ENCODE data around the gene PPM1H.
A peak's percentile ranks its signal among the peaks of the same experiment; 100 is the strongest.

PPM1H gene

GRCh38 chr12:62843716-62844115 lies 91.2 kb downstream of the PPM1H start:
- Histone ChIP-seq H3K4me3 (ENCODE audit: low read length) (peak overlapping the region; percentile 34), H3K27me3 (ENCODE audit: insufficient read depth, low read length) (no peaks in the 10 kb centered on the region), H3K27ac (ENCODE audit: low read length) (no peak overlapping the region), H3K36me3 (ENCODE audit: insufficient read depth, low read depth, low read length) (no peaks in the 10 kb centered on the region), H3K4me1 (ENCODE audit: insufficient read depth, low read length) (peaks cover 26% of the 10 kb centered on the region), H3K9me3 (ENCODE audit: insufficient read depth, low read depth, low read length) (no peaks in the 10 kb centered on the region), H3K9ac (ENCODE audit: low read depth, low read length) (peak overlapping the region; percentile 17; the same call in 1 of the 2 replicates)

- Histone ChIP-seq H3K36me3 (ENCODE audit: insufficient read depth, low read depth, low read length) (no peaks in the 10 kb centered on the region), H3K9me3 (ENCODE audit: insufficient read depth, low read depth, low read length) (no peaks in the 10 kb centered on the region), H3K27me3 (ENCODE audit: insufficient read depth, low read length) (no peaks in the 10 kb centered on the region), H3K4me1 (ENCODE audit: insufficient read depth, low read length) (peaks cover 23% of the 10 kb centered on the region), H3K27ac (ENCODE audit: low read length) (no peak overlapping the region), H3K4me3 (ENCODE audit: low read length) (no peak overlapping the region), H3K9ac (ENCODE audit: low read depth, low read length) (no peak overlapping the region)
Observed at GRCh38 chr12:62841846-62842245, 93.1 kb downstream of the PPM1H start.

GRCh38 chr12:62840806-62841205 lies 94.1 kb downstream of the PPM1H start:
- H3K27ac ChIP-seq (ENCODE audit: low read length) = no peak overlapping the region
- no peaks in the 10 kb centered on the region for H3K9me3 ChIP-seq (ENCODE audit: insufficient read depth, low read depth, low read length)
- H3K27me3 ChIP-seq (ENCODE audit: insufficient read depth, low read length) = no peaks in the 10 kb centered on the region
- H3K4me1 ChIP-seq (ENCODE audit: insufficient read depth, low read length) = peaks cover 23% of the 10 kb centered on the region
- H3K36me3 ChIP-seq (ENCODE audit: insufficient read depth, low read depth, low read length) = no peaks in the 10 kb centered on the region
- H3K4me3 ChIP-seq (ENCODE audit: low read length) = no peak overlapping the region
- no peak overlapping the region for H3K9ac ChIP-seq (ENCODE audit: low read depth, low read length)

- no peak overlapping the region for H3K9ac ChIP-seq (ENCODE audit: low read depth, low read length)
- H3K4me1 ChIP-seq (ENCODE audit: insufficient read depth, low read length) = peaks cover 20% of the 10 kb centered on the region
- H3K9me3 ChIP-seq (ENCODE audit: insufficient read depth, low read depth, low read length) = no peaks in the 10 kb centered on the region
- H3K27ac ChIP-seq (ENCODE audit: low read length) = no peak overlapping the region
- H3K27me3 ChIP-seq (ENCODE audit: insufficient read depth, low read length) = no peaks in the 10 kb centered on the region
- H3K36me3 ChIP-seq (ENCODE audit: insufficient read depth, low read depth, low read length) = no peaks in the 10 kb centered on the region
- H3K4me3 ChIP-seq (ENCODE audit: low read length) = no peak overlapping the region
Observed at GRCh38 chr12:62839869-62840660, 94.9 kb downstream of the PPM1H start.

- H3K9ac ChIP-seq (ENCODE audit: low read depth, low read length) = no peak overlapping the region
- H3K27me3 ChIP-seq (ENCODE audit: insufficient read depth, low read length) = no peaks in the 10 kb centered on the region
- no peak overlapping the region for H3K27ac ChIP-seq (ENCODE audit: low read length)
- no peaks in the 10 kb centered on the region; the same call in 1 of the 2 replicates for H3K36me3 ChIP-seq (ENCODE audit: insufficient read depth, low read depth, low read length)
- H3K4me1 ChIP-seq (ENCODE audit: insufficient read depth, low read length) = peaks cover 2% of the 10 kb centered on the region; the same call in 1 of the 2 replicates
- H3K4me3 ChIP-seq (ENCODE audit: low read length) = no peak overlapping the region
- no peaks in the 10 kb centered on the region for H3K9me3 ChIP-seq (ENCODE audit: insufficient read depth, low read depth, low read length)
Observed at GRCh38 chr12:62834971-62835547, 99.9 kb downstream of the PPM1H start.

GRCh38 chr12:62834406-62834805 lies 100.5 kb downstream of the PPM1H start:
- H3K9me3 ChIP-seq (ENCODE audit: insufficient read depth, low read depth, low read length) = no peaks in the 10 kb centered on the region
- no peaks in the 10 kb centered on the region for H3K27me3 ChIP-seq (ENCODE audit: insufficient read depth, low read length)
- no peak overlapping the region for H3K9ac ChIP-seq (ENCODE audit: low read depth, low read length)
- H3K36me3 ChIP-seq (ENCODE audit: insufficient read depth, low read depth, low read length) = peaks cover 4% of the 10 kb centered on the region; the same call in 1 of the 2 replicates
- H3K4me3 ChIP-seq (ENCODE audit: low read length) = no peak overlapping the region
- no peak overlapping the region for H3K27ac ChIP-seq (ENCODE audit: low read length)
- H3K4me1 ChIP-seq (ENCODE audit: insufficient read depth, low read length) = peaks cover 2% of the 10 kb centered on the region; the same call in 1 of the 2 replicates

GRCh38 chr12:62833634-62834033 lies 101.3 kb downstream of the PPM1H start:
- Histone ChIP-seq H3K9ac (ENCODE audit: low read depth, low read length) (no peak overlapping the region), H3K27ac (ENCODE audit: low read length) (no peak overlapping the region), H3K4me1 (ENCODE audit: insufficient read depth, low read length) (peaks cover 2% of the 10 kb centered on the region; the same call in 1 of the 2 replicates)

GRCh38 chr12:62832558-62832957 lies 102.4 kb downstream of the PPM1H start:
- peaks cover 7% of the 10 kb centered on the region; the same call in 1 of the 2 replicates for H3K36me3 ChIP-seq (ENCODE audit: insufficient read depth, low read depth, low read length)
- H3K4me1 ChIP-seq (ENCODE audit: insufficient read depth, low read length) = peaks cover 2% of the 10 kb centered on the region; the same call in 1 of the 2 replicates
- H3K4me3 ChIP-seq (ENCODE audit: low read length) = no peak overlapping the region
- no peaks in the 10 kb centered on the region for H3K27me3 ChIP-seq (ENCODE audit: insufficient read depth, low read length)
- no peak overlapping the region for H3K27ac ChIP-seq (ENCODE audit: low read length)
- H3K9ac ChIP-seq (ENCODE audit: low read depth, low read length) = no peak overlapping the region
- no peaks in the 10 kb centered on the region for H3K9me3 ChIP-seq (ENCODE audit: insufficient read depth, low read depth, low read length)

More at GRCh38 chr12:62833634-62834033, 101.3 kb downstream of the PPM1H start:
- Histone ChIP-seq H3K4me3 (ENCODE audit: low read length) (no peak overlapping the region), H3K36me3 (ENCODE audit: insufficient read depth, low read depth, low read length) (peaks cover 7% of the 10 kb centered on the region; the same call in 1 of the 2 replicates), H3K27me3 (ENCODE audit: insufficient read depth, low read length) (no peaks in the 10 kb centered on the region), H3K9me3 (ENCODE audit: insufficient read depth, low read depth, low read length) (no peaks in the 10 kb centered on the region)

GRCh38 chr12:62832027-62832426 lies 102.9 kb downstream of the PPM1H start:
- peaks cover 7% of the 10 kb centered on the region; the same call in 1 of the 2 replicates for H3K36me3 ChIP-seq (ENCODE audit: insufficient read depth, low read depth, low read length)
- H3K4me3 ChIP-seq (ENCODE audit: low read length) = no peak overlapping the region
- no peaks in the 10 kb centered on the region for H3K9me3 ChIP-seq (ENCODE audit: insufficient read depth, low read depth, low read length)
- H3K4me1 ChIP-seq (ENCODE audit: insufficient read depth, low read length) = peaks cover 2% of the 10 kb centered on the region; the same call in 1 of the 2 replicates
- no peak overlapping the region for H3K27ac ChIP-seq (ENCODE audit: low read length)
- no peak overlapping the region for H3K9ac ChIP-seq (ENCODE audit: low read depth, low read length)
- no peaks in the 10 kb centered on the region for H3K27me3 ChIP-seq (ENCODE audit: insufficient read depth, low read length)

- Histone ChIP-seq H3K36me3 (ENCODE audit: insufficient read depth, low read depth, low read length) (peaks cover 7% of the 10 kb centered on the region; the same call in 1 of the 2 replicates), H3K27ac (ENCODE audit: low read length) (no peak overlapping the region), H3K4me1 (ENCODE audit: insufficient read depth, low read length) (no peaks in the 10 kb centered on the region), H3K27me3 (ENCODE audit: insufficient read depth, low read length) (no peaks in the 10 kb centered on the region), H3K9me3 (ENCODE audit: insufficient read depth, low read depth, low read length) (no peaks in the 10 kb centered on the region), H3K9ac (ENCODE audit: low read depth, low read length) (no peak overlapping the region), H3K4me3 (ENCODE audit: low read length) (no peak overlapping the region)
Observed at GRCh38 chr12:62827855-62828254, 107.1 kb downstream of the PPM1H start.

GRCh38 chr12:62827042-62827441 lies 107.9 kb downstream of the PPM1H start:
- Histone ChIP-seq H3K36me3 (ENCODE audit: insufficient read depth, low read depth, low read length) (peaks cover 7% of the 10 kb centered on the region; the same call in 1 of the 2 replicates), H3K9me3 (ENCODE audit: insufficient read depth, low read depth, low read length) (no peaks in the 10 kb centered on the region), H3K27ac (ENCODE audit: low read length) (no peak overlapping the region), H3K27me3 (ENCODE audit: insufficient read depth, low read length) (no peaks in the 10 kb centered on the region), H3K9ac (ENCODE audit: low read depth, low read length) (no peak overlapping the region), H3K4me3 (ENCODE audit: low read length) (no peak overlapping the region), H3K4me1 (ENCODE audit: insufficient read depth, low read length) (no peaks in the 10 kb centered on the region)
